ENCODE measurements around the gene CXCL16.

CXCL16 gene

DNA sequence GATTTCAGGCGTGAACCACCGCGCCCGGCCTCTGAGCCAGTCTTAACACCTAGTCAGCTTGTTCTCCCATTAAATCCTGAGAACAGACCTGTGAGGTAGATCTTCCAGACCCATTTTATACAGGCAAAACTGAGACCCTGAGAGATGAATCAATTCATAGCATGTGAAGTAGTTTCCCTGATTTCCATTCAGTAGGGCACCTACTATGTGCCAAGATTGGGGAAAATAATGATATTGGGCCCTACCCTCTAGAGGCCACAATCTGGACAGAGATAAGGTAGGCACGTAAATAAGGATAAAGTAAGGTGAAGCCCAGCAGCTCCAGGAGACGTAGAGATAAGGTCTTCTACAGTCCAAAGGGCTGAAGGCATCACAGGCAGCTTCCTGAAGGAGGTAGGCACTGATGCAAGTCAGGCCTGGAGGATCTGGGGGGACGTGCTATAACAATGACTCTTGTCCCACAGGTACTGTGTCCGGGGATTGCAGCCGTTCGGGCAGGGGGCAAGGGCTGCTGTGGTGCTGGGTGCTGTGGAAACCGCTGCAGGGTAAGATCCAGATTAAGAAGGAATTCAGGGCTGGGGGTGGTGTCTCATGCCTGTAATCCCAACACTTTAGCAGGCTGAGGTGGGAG lies 40.7 kb upstream of the CXCL16 start:
- Histone ChIP-seq H3K36me3 (no peaks in the 10 kb centered on the region), H3K9ac (no peak overlapping the region), H3K4me1 (peaks cover 31% of the 10 kb centered on the region), H3K4me2 (no peak overlapping the region), H3K27ac (no peak overlapping the region), H3K9me3 (no peaks in the 10 kb centered on the region), H4K20me1 (peaks cover 4% of the 10 kb centered on the region; the same call in 1 of the 2 replicates), H3K4me3 (no peak overlapping the region), H3K27me3 (peaks cover 33% of the 10 kb centered on the region)
- TF ChIP-seq Cebpa-rat (IDR thresholded peaks at IDR 0.05), result no peak

DNA sequence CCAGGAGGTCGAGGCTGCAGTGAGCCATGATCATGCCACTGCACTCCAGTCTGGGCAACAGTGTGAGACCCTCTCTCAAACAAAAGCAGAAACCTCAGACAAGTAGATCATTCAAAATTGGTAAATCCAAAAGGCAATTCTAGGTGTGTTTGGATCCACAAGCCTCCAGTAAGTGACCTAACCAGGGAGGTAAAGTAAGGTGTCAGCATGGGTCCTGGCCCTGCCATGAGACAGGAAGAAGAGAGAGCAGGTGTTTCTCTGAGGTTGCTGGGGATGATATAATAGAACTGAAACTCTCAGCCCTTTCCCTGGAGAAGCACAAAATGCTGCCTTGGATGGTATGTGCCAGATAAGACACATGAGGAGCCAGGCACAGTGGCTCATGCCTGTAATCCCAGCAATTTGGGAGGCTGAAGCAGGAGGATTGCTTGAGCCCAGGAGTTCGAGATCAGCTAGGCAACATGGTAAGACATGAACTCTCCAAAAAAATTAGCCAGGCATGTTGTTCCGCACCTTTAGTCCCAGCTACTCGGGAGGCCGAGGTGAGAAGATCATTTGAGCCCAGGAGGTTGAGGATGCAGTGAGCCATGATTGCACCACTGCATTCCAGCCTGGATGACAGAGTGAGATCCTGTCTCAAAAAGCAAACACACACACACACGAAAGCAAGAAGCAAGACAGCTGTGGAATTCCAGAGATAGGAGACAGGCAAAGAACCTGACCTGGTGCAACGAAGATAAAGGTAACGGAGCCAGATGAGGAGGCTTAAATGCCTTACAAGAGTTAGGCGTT lies 38.4 kb upstream of the CXCL16 start:
- Histone ChIP-seq H3K9me3 (no peaks in the 10 kb centered on the region), H4K20me1 (no peaks in the 10 kb centered on the region), H3K4me1 (peaks cover 51% of the 10 kb centered on the region), H3K27ac (no peak overlapping the region), H3K4me3 (no peak overlapping the region), H3K9ac (no peak overlapping the region), H3K4me2 (no peak overlapping the region), H3K36me3 (no peaks in the 10 kb centered on the region), H3K27me3 (peaks cover 10% of the 10 kb centered on the region)
- TF ChIP-seq Cebpa-rat (IDR thresholded peaks at IDR 0.05), result no peak

DNA sequence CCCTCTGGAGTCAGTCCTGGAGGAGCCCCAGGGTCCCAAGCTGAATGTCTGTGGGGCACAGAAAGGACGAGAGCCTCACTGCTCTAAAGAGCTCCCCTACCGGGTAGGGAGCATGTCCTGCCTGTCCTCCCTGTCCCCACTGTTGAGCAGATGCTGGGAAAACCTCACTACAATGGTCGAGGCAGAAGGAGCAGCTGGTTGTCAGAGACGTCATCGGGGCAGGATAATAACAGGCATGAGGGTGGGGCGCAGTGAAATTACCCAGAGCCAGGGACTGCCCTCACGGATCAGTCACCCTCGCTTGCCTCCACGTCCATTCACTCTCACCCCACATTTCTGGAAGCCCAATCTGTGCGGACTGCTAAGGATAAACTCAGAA lies 32.5 kb upstream of the CXCL16 start:
- Histone ChIP-seq H3K4me2 (peak overlapping the region; percentile 73), H3K9ac (no peak overlapping the region), H3K27me3 (no peaks in the 10 kb centered on the region), H3K4me1 (peaks cover 69% of the 10 kb centered on the region), H4K20me1 (no peaks in the 10 kb centered on the region), H3K9me3 (no peaks in the 10 kb centered on the region), H3K27ac (peak overlapping the region; percentile 81), H3K4me3 (no peak overlapping the region), H3K36me3 (no peaks in the 10 kb centered on the region)
- TF ChIP-seq Cebpa-rat (IDR thresholded peaks at IDR 0.05), result no peak

DNA sequence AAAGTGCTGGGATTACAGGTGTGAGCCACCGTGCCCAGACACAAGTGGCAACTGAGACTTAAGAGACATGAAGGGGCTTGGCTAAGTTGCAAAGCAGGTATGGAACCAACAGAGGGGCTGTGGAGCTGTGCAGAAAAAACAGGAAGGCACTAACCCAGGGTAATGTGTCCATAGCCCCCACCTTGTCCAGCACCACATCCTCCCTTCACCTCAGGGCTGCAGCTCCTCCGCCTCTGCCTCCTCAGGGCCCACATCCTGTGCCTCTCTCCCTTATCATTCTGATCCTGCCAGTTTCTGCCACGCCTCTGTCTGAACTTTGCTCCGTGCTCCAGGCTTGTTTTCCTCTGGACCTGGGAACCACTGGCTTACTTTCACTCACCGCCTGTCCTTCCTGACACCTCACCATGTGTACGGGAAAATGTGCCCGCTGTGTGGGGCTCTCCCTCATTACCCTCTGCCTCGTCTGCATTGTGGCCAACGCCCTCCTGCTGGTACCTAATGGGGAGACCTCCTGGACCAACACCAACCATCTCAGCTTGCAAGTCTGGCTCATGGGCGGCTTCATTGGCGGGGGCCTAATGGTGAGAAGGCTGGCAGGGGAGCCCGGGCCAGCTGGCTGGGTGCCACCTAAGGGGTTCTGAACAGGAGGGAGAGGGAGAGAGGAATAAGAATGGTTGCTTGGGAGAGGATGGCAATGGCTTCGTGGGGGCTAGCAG lies 31.9 kb upstream of the CXCL16 start, which contains the start of gene TM4SF5:
TM4SF5 (plus strand) TSS at position 368 of the 716 bp plus-strand sequence; CDS start at position 405, 37 bp downstream.
- peak within 1 kb of the TSS; percentile 73 for H3K4me2 ChIP-seq
- H3K9me3 ChIP-seq, result no peaks in the 10 kb centered on the region
- no peaks in the 10 kb centered on the region for H3K36me3 ChIP-seq
- no peak for TF ChIP-seq Cebpa-rat (IDR thresholded peaks at IDR 0.05)
- H3K27me3 ChIP-seq, result no peaks in the 10 kb centered on the region
- no peak within 1 kb of the TSS for H3K9ac ChIP-seq
- H3K27ac ChIP-seq, result peak within 1 kb of the TSS; percentile 81
- H4K20me1 ChIP-seq, result no peaks in the 10 kb centered on the region
- H3K4me3 ChIP-seq, result no peak within 1 kb of the TSS
- peaks cover 67% of the 10 kb centered on the region for H3K4me1 ChIP-seq

DNA sequence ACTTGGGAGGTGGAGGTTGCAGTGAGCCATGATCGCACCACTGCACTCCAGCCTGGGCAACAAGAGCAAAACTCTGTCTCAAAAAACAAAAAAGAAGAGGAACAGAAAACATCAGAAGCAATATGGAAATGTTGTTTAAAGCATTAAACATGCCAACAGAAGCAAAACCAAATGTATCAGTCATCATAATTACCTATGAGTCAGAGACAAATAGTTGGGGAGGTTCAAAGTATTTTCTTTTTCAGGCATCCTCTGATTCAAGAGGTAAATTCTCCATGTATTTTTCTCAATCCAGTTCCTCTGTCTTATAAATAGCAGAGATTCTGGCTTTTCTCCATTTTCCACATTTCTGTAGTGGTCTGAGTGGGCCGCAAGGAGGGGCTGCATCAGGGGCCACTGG lies 29.9 kb upstream of the CXCL16 start:
- no peaks in the 10 kb centered on the region for H3K9me3 ChIP-seq
- no peaks in the 10 kb centered on the region for H3K36me3 ChIP-seq
- H3K4me3 ChIP-seq, result no peak overlapping the region
- H3K27ac ChIP-seq, result no peak overlapping the region
- no peak overlapping the region for H3K9ac ChIP-seq
- H3K4me1 ChIP-seq, result peaks cover 62% of the 10 kb centered on the region
- no peaks in the 10 kb centered on the region for H4K20me1 ChIP-seq
- no peaks in the 10 kb centered on the region for H3K27me3 ChIP-seq
- no peak for TF ChIP-seq Cebpa-rat (IDR thresholded peaks at IDR 0.05)
- no peak overlapping the region for H3K4me2 ChIP-seq

DNA sequence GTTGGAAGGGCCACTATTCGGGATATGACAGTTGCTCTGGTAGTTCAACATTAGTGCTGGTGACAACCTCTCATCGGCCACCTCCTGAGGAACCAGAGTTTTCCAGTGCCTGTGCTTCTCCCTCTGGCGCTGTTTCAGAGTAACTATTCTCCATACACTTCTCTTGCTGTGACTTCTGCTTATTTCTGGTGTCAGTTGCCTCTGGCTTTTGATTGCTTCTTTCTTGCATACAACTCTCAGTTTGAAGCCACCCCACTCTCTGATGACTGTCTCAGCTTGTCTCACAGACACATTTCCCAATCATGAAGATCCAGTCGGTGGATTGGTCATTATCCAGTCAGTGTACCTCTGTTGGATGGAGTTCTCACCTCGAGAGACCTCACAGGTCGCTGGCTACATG lies 28.6 kb upstream of the CXCL16 start:
- TF ChIP-seq Cebpa-rat (IDR thresholded peaks at IDR 0.05), result no peak
- H3K4me1 ChIP-seq, result peaks cover 61% of the 10 kb centered on the region

DNA sequence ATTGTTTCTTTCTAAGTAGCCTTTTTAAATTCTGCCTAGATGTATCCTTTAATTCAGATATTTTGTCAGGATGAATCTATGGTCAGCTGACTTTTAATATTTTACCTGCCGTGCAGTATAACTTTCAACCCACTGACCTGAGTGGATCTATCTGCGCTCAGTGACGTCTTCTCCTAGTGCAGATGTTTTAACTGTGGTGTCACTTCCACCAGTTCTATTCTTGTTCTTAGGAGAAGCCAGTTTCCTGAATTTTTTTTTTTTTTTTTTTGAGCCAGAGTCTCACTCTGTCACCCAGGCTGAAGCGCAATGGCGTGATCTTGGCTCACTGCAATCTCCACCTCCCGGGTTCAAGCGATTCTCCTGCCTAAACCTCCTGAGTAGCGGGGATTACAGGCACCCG lies 27.0 kb upstream of the CXCL16 start:
- Histone ChIP-seq H3K27ac (no peak overlapping the region), H3K9ac (no peak overlapping the region), H3K4me1 (peaks cover 45% of the 10 kb centered on the region), H3K4me2 (no peak overlapping the region), H3K9me3 (no peaks in the 10 kb centered on the region), H3K4me3 (no peak overlapping the region), H4K20me1 (no peaks in the 10 kb centered on the region), H3K36me3 (no peaks in the 10 kb centered on the region), H3K27me3 (no peaks in the 10 kb centered on the region)
- no peak for TF ChIP-seq Cebpa-rat (IDR thresholded peaks at IDR 0.05)

More for the DNA sequence above, 28.6 kb upstream of the CXCL16 start:
- Histone ChIP-seq H3K27ac (no peak overlapping the region), H4K20me1 (no peaks in the 10 kb centered on the region), H3K36me3 (no peaks in the 10 kb centered on the region), H3K9me3 (no peaks in the 10 kb centered on the region), H3K4me3 (no peak overlapping the region), H3K4me2 (no peak overlapping the region), H3K27me3 (no peaks in the 10 kb centered on the region), H3K9ac (no peak overlapping the region)

DNA sequence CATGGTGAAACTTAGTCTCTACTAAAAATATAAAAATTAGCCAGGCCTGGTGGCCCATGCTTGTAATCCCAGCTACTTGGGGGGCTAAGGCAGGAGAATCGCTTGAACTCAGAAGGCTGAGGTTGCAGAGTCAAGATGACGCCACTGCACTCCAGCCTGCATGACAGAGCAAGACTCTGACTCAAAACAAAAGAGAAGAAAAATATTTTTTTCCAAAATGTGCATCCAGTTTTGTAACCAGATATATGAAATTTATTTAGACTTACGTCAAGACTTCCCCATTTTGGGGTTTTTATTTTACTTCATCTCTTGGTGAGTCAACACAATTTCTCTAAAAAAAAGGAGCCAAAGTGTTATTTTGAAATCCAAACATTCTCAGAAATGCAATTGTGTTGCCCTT lies 26.5 kb upstream of the CXCL16 start:
- Histone ChIP-seq H3K4me3 (no peak overlapping the region), H4K20me1 (no peaks in the 10 kb centered on the region), H3K4me2 (no peak overlapping the region), H3K4me1 (peaks cover 40% of the 10 kb centered on the region), H3K9me3 (no peaks in the 10 kb centered on the region), H3K27ac (no peak overlapping the region), H3K27me3 (no peaks in the 10 kb centered on the region), H3K36me3 (no peaks in the 10 kb centered on the region), H3K9ac (no peak overlapping the region)
- no peak for TF ChIP-seq Cebpa-rat (IDR thresholded peaks at IDR 0.05)

DNA sequence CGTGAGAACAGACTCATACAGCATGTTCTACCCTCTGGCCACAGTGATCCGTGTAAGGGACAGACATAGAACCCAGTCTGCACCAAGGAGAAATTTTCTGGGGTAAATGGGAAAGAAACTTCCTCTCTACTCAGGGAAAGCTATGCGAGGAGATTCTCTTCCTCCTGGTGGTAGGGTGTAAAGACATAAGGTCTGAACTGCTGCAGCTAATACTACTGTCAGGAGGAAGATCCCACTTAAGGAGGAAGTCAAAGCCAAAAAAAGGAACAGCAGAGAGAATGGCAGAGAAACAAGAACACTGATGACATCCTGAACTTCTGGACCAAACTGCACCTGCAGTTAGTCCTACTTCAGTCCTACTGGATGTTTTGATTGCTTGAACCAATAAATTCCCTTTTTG lies 24.9 kb upstream of the CXCL16 start:
- no peaks in the 10 kb centered on the region for H3K27me3 ChIP-seq
- H3K4me2 ChIP-seq, result peak overlapping the region; percentile 49
- H3K9me3 ChIP-seq, result no peaks in the 10 kb centered on the region
- H3K9ac ChIP-seq, result no peak overlapping the region
- H3K27ac ChIP-seq, result no peak overlapping the region
- no peaks in the 10 kb centered on the region for H3K36me3 ChIP-seq
- H3K4me3 ChIP-seq, result no peak overlapping the region
- no peaks in the 10 kb centered on the region for H4K20me1 ChIP-seq
- no peak for TF ChIP-seq Cebpa-rat (IDR thresholded peaks at IDR 0.05)
- peaks cover 31% of the 10 kb centered on the region for H3K4me1 ChIP-seq

DNA sequence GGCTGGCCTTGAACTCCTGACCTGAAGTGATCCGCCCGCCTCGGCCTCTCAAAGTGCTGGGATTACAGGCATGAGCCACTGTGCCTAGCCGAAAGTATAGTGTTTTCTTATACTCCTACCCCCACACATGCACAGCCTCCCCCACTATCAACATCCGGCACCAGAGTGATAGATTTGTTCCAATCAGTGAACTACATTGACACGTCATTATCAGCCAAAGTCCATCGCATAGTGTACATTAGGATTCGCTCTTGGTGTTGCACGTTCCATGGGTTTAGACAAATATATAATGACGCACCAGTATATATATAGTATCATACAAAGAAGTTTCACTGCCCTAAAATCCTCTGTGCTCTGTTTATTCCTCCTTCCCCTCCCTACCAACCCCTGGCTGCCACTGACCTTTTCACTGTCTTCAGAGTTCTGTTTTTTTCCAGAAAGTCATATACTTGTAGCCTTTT lies 20.1 kb upstream of the CXCL16 start:
- no peaks in the 10 kb centered on the region for H3K27me3 ChIP-seq
- H3K4me2 ChIP-seq, result no peak overlapping the region
- no peaks in the 10 kb centered on the region for H4K20me1 ChIP-seq
- no peak overlapping the region for H3K27ac ChIP-seq
- no peak for TF ChIP-seq Cebpa-rat (IDR thresholded peaks at IDR 0.05)
- peaks cover 14% of the 10 kb centered on the region for H3K4me1 ChIP-seq
- H3K9me3 ChIP-seq, result no peaks in the 10 kb centered on the region
- no peaks in the 10 kb centered on the region for H3K36me3 ChIP-seq
- no peak overlapping the region for H3K4me3 ChIP-seq
- no peak overlapping the region for H3K9ac ChIP-seq

Data from BLaER1 (cell line).